Endothelial cell of umbilical vein (primary cell): ENCODE data around the gene MAP4K1.
"Not testable (repeated sequence)": the region's sequence is repeated elsewhere in the genome, so short reads cannot be mapped to it uniquely, and the experiment has no call there.

Source experiments
- EZH2 ChIP-seq: IDR thresholded peaks from 2 replicates; pipeline ENCODE4 v1.6.1; 2012; ENCODE audit warnings: borderline replicate concordance, low read depth, mild to moderate bottlenecking, moderate library complexity, low read length, inconsistent platforms; ENCODE audit not compliant: severe bottlenecking
- JUN ChIP-seq: IDR thresholded peaks from 2 replicates; pipeline ENCODE4 v1.6.1; 2011; ENCODE audit warnings: borderline replicate concordance, low read depth; ENCODE audit not compliant: insufficient read length, insufficient read depth
- POLR2A ChIP-seq: IDR thresholded peaks from 2 replicates; pipeline ENCODE4 v1.6.1; 2012; ENCODE audit warnings: low read depth, mild to moderate bottlenecking, control low read depth, low read length
- POLR2AphosphoS5 ChIP-seq: IDR thresholded peaks from 2 replicates; pipeline ENCODE4 v1.6.1; 2012; ENCODE audit warnings: low read depth, mild to moderate bottlenecking, control low read depth, low read length, moderate library complexity; ENCODE audit not compliant: insufficient read depth
- TF ChIP-seq, protein P1 (sequence below), 2 donors: IDR thresholded peaks; 1 replicate in 1 of 2; 2 replicates in 1 of 2; pipeline ENCODE4 v1.5.1; 2011; ENCODE audit warnings: low read length in 2 of 2, mild to moderate bottlenecking in 2 of 2, moderate library complexity in 2 of 2, control low read depth in 1 of 2, inconsistent platforms in 1 of 2, low read depth in 1 of 2; ENCODE audit not compliant: insufficient read depth in 1 of 2; ENCODE audit errors: extremely low read depth in 1 of 2

DNA sequence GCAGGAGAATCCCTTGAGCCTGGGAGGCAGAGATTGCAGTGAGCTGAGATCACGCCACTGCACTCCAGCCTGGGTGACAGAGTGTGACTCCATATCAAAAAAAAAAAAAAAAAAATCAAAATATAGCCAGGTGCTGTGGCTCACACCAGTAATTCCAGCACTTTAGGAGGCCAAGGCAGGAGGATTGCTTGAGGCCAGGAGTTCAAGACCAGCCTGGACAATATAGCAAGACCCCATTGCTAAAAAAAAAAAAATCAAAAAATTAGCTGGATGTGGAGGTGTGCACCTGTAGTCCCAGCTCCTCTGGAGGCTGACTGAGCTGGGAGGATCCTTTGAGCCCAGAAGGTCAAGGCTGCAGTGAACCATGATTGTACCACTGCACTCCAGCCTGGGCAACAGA is 64.5 kb downstream of the MAP4K1 start:
- TF ChIP-seq, protein P1, sequence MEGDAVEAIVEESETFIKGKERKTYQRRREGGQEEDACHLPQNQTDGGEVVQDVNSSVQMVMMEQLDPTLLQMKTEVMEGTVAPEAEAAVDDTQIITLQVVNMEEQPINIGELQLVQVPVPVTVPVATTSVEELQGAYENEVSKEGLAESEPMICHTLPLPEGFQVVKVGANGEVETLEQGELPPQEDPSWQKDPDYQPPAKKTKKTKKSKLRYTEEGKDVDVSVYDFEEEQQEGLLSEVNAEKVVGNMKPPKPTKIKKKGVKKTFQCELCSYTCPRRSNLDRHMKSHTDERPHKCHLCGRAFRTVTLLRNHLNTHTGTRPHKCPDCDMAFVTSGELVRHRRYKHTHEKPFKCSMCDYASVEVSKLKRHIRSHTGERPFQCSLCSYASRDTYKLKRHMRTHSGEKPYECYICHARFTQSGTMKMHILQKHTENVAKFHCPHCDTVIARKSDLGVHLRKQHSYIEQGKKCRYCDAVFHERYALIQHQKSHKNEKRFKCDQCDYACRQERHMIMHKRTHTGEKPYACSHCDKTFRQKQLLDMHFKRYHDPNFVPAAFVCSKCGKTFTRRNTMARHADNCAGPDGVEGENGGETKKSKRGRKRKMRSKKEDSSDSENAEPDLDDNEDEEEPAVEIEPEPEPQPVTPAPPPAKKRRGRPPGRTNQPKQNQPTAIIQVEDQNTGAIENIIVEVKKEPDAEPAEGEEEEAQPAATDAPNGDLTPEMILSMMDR (IDR thresholded peaks at IDR 0.05; ENCODE audit: extremely low read depth in 1 of 2, insufficient read depth in 1 of 2, low read depth in 1 of 2, low read length in 2 of 2): not testable (repeated sequence)
- not testable (repeated sequence) for TF ChIP-seq EZH2, POLR2A, JUN, POLR2AphosphoS5
